ACC112 (cell line): ENCODE results near the gene TRAPPC12.

Experiments
- H2AFZ ChIP-seq: fragments of 200-600 bp; sonication (generic); one replicate; pipeline ENCODE4 v1.6.0; 2017; ENCODE audit warnings: antibody characterized with exemption, low read length; ENCODE audit not compliant: unreplicated experiment
- H3K27ac ChIP-seq: fragments of 200-600 bp; sonication (generic); 2 replicates; pipeline ENCODE4 v1.5.1; 2014; ENCODE audit warnings: low read depth, mild to moderate bottlenecking, antibody characterized with exemption, low read length, moderate library complexity
- H3K27me3 ChIP-seq: fragments of 200-600 bp; sonication (generic); 2 replicates; pipeline ENCODE4 v1.6.1; 2014; ENCODE audit warnings: mild to moderate bottlenecking, antibody characterized with exemption, low read length, moderate library complexity, mixed read lengths; ENCODE audit not compliant: insufficient read depth
- H3K36me3 ChIP-seq: fragments of 200-600 bp; sonication (generic); 2 replicates; pipeline ENCODE4 v1.6.1; 2016; ENCODE audit warnings: mild to moderate bottlenecking, antibody characterized with exemption, low read length, moderate library complexity, mixed read lengths; ENCODE audit not compliant: insufficient read depth
- H3K4me1 ChIP-seq: fragments of 200-600 bp; sonication (generic); one replicate; pipeline ENCODE4 v1.6.1; 2016; ENCODE audit warnings: low read length, mixed read lengths; ENCODE audit not compliant: insufficient read depth, unreplicated experiment, control insufficient read depth
- H3K4me3 ChIP-seq: fragments of 200-600 bp; sonication (generic); 2 replicates; pipeline ENCODE4 v1.5.1; 2014; ENCODE audit warnings: mild to moderate bottlenecking, low read depth, low read length
- H3K79me2 ChIP-seq: fragments of 200-600 bp; sonication (generic); one replicate; pipeline ENCODE4 v1.6.0; 2016; ENCODE audit warnings: low read length; ENCODE audit not compliant: control insufficient read depth, unreplicated experiment, insufficient read depth

The TRAPPC12 gene

DNA sequence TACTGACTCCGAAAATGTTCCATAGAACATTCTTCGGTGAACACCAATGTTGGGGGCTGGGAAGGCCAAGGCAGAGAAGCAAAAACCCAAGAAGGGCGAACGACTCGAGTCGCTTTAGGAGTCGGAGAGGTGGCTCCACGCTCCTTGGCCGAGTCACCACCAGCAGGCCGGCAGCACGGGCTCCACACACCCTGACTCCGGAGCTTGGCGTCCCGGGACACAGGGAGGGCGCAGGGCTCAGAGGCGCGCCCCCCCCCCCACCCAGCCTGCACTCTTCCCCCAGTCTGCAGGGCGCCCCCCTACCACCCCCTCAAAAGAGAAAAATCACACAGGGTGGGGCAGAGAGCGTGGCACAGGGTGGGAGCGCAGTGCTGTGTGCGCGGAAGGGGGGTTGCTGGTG, 147.4 kb downstream of the TRAPPC12 start:
- Histone ChIP-seq H3K79me2 (no peaks in the 10 kb centered on the region), H3K4me3 (no peak overlapping the region), H2AFZ (no peak overlapping the region), H3K4me1 (peaks cover 20% of the 10 kb centered on the region), H3K27ac (no peak overlapping the region), H3K36me3 (no peaks in the 10 kb centered on the region), H3K27me3 (no peaks in the 10 kb centered on the region)

DNA sequence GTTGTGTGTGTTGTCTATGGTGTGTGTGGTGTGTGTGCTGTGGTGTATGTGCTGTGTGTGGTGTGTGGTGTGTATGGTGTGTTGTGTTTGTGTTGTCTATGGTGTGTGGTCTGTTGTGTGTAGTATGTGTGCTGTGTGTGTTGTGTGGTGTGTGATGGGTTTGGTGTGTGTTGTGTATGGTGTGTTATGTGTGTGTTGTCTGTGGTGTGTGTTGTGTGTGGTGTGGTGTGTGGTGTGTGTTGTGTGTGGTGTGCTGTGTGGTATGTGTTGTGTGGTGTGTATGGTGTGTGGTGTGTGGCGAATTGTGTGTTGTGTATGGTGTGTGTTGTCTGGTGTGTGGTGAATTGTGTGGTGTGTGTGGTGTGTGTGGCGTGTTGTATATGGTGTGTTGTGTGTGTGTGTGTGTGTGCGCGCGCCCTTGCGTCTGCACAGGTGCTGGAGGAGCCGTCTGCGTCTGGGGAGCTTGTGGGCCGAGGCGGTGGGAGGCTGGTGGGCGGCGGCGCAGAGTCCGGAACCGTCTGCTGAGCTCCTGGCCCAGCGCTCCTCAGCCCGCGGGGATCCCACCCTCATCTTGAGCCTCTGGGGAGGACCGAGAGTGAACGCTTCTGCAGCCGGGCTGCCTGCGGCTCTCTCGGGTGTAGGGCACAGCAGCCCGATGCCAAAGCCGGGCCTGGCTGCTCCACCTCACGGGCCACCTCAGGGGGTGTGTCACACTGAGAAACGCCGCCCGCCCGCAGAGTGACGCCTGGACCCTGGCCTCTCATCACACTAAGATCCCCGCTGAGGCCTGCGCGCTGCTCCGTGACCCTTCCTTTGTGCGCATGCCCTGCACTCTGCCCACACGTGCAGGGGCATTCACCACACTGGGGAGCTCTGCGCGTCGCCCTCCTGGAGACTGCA, 148.6 kb downstream of the TRAPPC12 start:
- no peak overlapping the region for H2AFZ ChIP-seq
- H3K4me3 ChIP-seq, result no peak overlapping the region
- H3K27ac ChIP-seq, result no peak overlapping the region
- H3K4me1 ChIP-seq, result peaks cover 18% of the 10 kb centered on the region
- H3K79me2 ChIP-seq, result no peaks in the 10 kb centered on the region
- H3K36me3 ChIP-seq, result no peaks in the 10 kb centered on the region
- H3K27me3 ChIP-seq, result no peaks in the 10 kb centered on the region
